Measurements from ENCODE around the gene ATF7.

ATF7 gene

GRCh38 chr12:53644133-53644532 lies 18.0 kb upstream of the ATF7 start (continued):
- TF ChIP-seq REST (tag by site-specific recombination; IDR thresholded peaks at IDR 0.05): no peak
- no peak for TF ChIP-seq ZNF623 (tag by site-specific recombination; IDR thresholded peaks at IDR 0.05)
- no peak for TF ChIP-seq ZNF510 (tag by site-specific recombination; IDR thresholded peaks at IDR 0.05; ENCODE audit: insufficient replicate concordance)

- ChIA-PET POLR2A (interaction anchor here (1.2 kb wide), 1 partner anchor 20 kb away, joined by 3 read pairs; no protein-coding TSS in a partner anchor), CTCF (interaction anchor here (0.6 kb wide), 1 partner anchor 88 kb away, joined by 4 read pairs; no protein-coding TSS in a partner anchor)
- no peak overlapping the region for H3K27ac ChIP-seq (ENCODE audit: extremely low read depth, low read depth, low read length)
- H3K9me3 ChIP-seq (ENCODE audit: control insufficient read depth, insufficient read depth, low read depth, low read length): no peaks in the 10 kb centered on the region
- no peaks in the 10 kb centered on the region for H3K4me1 ChIP-seq (ENCODE audit: control insufficient read depth, insufficient read depth, low read length)
- peak; percentile 95 for TF ChIP-seq ZNF157 (tag by site-specific recombination; IDR thresholded peaks at IDR 0.05)
- TF ChIP-seq ATF2 (tag by site-specific recombination; IDR thresholded peaks at IDR 0.05; ENCODE audit: low read depth): no peak
- H3K36me3 ChIP-seq (ENCODE audit: control insufficient read depth in 2 of 2, insufficient read depth in 1 of 2, low read length in 2 of 2): no peaks in the 10 kb centered on the region
- H3K4me3 ChIP-seq (ENCODE audit: low read depth, low read length): no peak overlapping the region
These were observed 17.2 kb upstream of the ATF7 start for GRCh38 chr12:53643232-53643979.

- H3K27ac ChIP-seq (ENCODE audit: extremely low read depth, low read depth, low read length): no peak overlapping the region
- no peaks in the 10 kb centered on the region for H3K36me3 ChIP-seq (ENCODE audit: control insufficient read depth in 2 of 2, insufficient read depth in 1 of 2, low read length in 2 of 2)
- ChIA-PET CTCF (interaction anchor here (0.6 kb wide), 1 partner anchor 21 kb away, joined by 3 read pairs; no protein-coding TSS in a partner anchor), POLR2A (no interaction called here)
- H3K4me3 ChIP-seq (ENCODE audit: low read depth, low read length): no peak overlapping the region
- TF ChIP-seq ZBTB8A (tag by site-specific recombination; IDR thresholded peaks at IDR 0.05): no peak
- no peak for TF ChIP-seq ZSCAN5A (tag by site-specific recombination; IDR thresholded peaks at IDR 0.05)
- no peak for TF ChIP-seq CTCF (tag by site-specific recombination; IDR thresholded peaks at IDR 0.05)
- no peak for TF ChIP-seq ZNF530 (tag by site-specific recombination; IDR thresholded peaks at IDR 0.05; ENCODE audit: low read depth)
- TF ChIP-seq YY2 (tag by site-specific recombination; IDR thresholded peaks at IDR 0.05): no peak
- no peak for TF ChIP-seq ZNF473 (tag by site-specific recombination; IDR thresholded peaks at IDR 0.05)
- no peak for TF ChIP-seq ZNF211 (tag by site-specific recombination; IDR thresholded peaks at IDR 0.05; ENCODE audit: low read depth)
- no peak for TF ChIP-seq ZNF626 (tag by site-specific recombination; IDR thresholded peaks at IDR 0.05)
- no peak for TF ChIP-seq ZNF398 (tag by site-specific recombination; IDR thresholded peaks at IDR 0.05)
- TF ChIP-seq ZNF335 (tag by site-specific recombination; conservative IDR thresholded peaks at IDR 0.05): no peak
- no peaks in the 10 kb centered on the region for H3K9me3 ChIP-seq (ENCODE audit: control insufficient read depth, insufficient read depth, low read depth, low read length)
- no peaks in the 10 kb centered on the region for H3K4me1 ChIP-seq (ENCODE audit: control insufficient read depth, insufficient read depth, low read length)
These were observed 11.9 kb upstream of the ATF7 start for GRCh38 chr12:53638057-53638456.

Data from HEK293 (cell line).